ENCODE data around the gene PATL2. TPM values are rescaled to one million over a fixed set of nuclear protein-coding genes. Genes with fewer than 3 reads are reported as not detected.

Gene PATL2
- total RNA-seq, 4 donors from 2014 or later, result 0.65 to 2.5 (median 2.1) TPM

DNA sequence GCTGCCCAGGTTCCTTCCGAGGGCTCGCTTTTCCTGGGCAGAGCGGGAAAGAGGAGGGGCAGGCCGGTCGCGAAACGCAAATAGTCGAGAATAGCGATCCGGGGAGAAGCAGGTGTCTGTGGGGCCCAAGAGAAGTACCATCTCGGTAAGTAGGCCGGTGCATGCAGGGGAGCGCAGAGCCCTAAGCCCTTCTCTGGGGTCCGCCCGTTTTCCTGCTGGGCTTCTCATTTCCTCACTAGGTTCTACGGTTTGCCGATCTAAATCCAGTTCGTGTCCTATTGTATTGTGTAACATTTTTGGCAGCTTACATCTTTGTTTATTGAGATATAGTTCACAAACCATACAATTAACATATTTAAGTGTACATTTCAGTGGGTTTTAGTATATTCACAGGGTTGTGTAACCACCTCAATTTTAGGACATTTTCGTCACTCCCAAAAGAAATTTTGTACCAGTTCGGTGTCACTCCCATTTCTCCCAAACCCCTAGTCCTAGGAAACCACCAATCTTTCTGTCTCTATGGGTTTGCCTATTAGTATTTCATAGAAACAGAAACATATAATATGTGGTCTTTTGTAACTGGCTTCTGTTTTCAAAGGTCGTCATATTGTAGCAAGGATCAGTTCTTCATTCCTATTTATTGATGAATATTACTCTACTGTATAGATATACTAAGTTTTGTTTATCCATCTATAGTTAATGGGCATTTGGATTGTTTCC lies 18.4 kb upstream of the PATL2 start:
- TF ChIP-seq, protein P1, sequence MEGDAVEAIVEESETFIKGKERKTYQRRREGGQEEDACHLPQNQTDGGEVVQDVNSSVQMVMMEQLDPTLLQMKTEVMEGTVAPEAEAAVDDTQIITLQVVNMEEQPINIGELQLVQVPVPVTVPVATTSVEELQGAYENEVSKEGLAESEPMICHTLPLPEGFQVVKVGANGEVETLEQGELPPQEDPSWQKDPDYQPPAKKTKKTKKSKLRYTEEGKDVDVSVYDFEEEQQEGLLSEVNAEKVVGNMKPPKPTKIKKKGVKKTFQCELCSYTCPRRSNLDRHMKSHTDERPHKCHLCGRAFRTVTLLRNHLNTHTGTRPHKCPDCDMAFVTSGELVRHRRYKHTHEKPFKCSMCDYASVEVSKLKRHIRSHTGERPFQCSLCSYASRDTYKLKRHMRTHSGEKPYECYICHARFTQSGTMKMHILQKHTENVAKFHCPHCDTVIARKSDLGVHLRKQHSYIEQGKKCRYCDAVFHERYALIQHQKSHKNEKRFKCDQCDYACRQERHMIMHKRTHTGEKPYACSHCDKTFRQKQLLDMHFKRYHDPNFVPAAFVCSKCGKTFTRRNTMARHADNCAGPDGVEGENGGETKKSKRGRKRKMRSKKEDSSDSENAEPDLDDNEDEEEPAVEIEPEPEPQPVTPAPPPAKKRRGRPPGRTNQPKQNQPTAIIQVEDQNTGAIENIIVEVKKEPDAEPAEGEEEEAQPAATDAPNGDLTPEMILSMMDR (IDR thresholded peaks at IDR 0.05; ENCODE audit: low read depth), result no peak

DNA sequence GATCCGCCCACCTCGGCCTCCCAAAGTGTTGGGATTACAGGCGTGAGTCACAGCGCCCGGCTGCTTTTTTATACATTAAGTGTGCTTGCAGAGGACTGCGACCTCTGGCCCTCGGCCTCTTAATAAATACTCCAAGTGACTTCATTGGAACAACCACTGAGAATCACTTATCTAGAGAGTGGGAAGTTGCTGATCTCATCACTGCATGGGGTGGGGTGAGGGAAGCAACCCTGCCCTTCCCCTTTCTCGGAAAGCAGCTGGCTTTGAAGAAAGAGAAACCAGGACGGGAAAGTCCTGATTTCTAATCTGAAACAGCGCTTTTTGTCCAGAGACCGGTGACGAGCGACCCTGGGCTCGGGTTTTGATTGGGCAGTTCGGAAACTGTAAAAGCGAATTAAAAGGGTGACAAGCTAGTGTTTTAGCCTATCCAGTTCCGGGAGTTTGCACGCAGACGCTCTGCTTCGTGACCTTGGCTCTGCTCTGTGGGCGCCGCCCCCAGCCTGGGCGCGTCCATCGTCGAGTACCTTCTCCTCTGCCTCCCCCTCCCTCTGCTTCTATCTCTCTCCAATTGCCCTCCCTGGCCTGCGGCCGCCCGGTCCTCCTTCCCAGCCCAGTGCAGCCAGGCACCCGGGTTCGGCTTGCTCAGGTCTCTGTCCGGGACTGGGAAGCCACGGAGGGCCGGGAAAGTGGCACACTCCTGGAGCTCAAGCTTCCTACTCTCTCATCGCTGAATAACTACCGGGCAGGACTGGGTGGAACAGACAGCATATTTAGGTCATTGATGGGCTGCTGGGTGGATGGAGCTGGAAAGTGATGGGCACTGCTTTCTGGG lies 17.7 kb upstream of the PATL2 start:
- TF ChIP-seq, protein P1 (IDR thresholded peaks at IDR 0.05; ENCODE audit: low read depth), result no peak

DNA sequence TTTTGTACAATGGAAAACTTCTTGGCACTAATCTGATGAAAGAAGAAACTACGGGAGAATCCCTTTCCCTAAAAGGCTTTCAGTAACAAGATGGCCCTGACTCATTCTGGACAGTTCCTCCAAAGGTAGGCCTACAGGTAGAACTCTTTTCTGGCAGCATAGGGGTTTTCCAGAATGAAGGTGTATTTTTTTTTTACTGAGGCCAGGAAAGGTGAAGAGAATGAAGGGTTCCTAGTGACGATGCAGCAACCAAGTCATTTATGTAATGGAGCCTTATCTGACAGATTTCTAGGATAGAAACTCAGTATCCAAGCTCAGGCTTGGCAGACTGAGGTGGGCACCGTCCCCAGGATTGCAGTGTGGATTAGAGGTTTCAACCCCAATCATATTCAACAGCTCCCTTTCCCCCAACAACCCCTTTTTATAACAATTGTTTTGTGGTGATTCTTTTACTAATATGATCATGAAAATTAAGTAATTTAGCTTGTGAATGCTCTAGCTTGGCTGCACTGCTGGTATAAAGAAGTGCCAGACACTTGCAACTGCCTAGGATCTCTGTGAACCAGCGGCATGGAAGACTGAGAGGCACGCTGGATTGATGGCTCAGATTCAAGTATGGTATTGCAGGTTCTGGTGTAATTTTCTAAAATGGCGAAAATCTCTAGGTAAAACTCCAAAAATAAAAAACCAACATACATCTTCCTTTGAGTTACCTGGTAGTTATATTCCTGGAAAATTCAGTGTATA lies 16.5 kb upstream of the PATL2 start:
- TF ChIP-seq, protein P1 (IDR thresholded peaks at IDR 0.05; ENCODE audit: low read depth), result no peak

DNA sequence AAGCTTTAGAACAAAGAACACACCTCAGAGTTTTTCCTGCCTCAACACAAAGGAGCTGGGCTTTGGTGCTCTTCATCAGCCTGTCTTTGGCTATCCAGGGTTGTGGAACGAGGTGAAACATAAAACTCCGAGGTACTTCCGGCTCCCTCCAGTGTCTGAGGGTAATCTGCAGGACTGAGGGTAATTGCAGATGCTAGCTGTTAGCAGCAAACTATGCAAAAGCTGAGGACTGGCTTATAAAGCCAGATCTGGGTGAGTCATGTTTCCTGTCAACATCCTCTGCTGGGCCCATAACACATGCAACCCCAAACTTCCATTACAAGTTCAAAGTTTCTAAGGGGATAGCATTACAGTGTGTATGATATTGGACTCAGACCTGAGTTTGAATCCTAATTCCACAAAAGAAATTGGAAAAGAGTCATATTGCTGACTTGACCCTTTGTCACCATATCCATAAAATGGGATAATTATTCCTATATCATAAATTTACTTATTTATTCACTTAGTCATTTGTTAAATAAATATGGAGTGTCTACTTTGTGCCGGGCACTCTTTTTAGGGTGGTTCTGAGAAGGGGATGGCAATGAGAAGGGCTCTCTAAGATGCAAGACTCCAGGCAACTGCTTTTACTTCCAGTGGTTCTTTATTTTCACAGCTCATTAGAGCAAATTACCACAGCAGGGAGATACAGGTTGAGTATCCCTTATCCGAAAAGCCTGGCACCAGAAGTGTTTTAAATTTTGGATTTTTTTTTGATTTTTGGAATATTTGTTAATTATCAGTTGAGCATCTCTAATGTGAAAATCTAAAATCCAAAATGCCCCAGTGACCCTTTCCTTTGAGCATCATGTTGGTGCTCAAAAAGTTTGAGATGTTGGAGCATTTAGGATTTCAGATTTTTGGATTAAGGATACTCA lies 15.7 kb upstream of the PATL2 start:
- TF ChIP-seq, protein P1 (IDR thresholded peaks at IDR 0.05; ENCODE audit: low read depth), result no peak

DNA sequence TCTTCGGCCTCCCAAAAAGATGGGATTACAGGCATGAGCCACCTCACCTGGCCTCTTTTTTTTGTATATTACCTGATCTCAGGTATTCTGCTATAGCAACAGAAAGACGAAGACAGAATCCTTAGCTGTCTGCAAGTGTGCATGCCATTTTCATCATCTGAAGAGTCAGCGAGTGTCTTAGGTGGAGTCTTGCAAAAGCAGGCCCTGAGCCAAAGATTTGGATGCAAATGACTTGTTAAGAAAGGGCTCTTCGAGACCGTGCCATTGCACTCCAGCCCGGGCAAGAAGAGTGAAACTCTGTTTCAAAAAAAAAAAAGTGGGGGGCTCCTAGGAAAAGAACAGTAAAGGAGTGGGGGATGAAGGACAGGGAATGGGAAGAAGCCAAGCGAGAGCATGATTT lies 15.0 kb upstream of the PATL2 start:
- TF ChIP-seq, protein P1 (IDR thresholded peaks at IDR 0.05; ENCODE audit: low read depth), result no peak

DNA sequence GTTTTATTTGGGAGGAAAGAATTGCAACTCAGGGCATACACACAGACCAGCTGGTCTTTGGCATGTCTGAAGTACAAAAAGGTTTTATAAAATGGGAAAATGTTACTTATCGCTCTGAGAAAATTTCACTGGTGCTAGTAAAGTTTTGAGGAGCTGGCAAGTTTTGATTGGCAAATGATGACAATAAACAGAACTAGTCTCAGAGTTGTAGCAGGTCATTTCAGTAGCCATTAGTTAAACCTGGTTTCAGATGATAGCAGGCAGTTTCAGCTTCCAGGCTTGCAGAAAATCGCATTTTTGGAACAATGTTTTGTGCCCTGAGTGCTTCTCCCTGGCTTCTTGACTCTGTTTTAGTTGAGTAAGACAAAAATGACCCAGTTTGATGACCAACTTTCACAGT lies 10.9 kb upstream of the PATL2 start:
- TF ChIP-seq, protein P1 (IDR thresholded peaks at IDR 0.05; ENCODE audit: low read depth), result no peak

Measured in subcutaneous adipose tissue (tissue), 4 donors.